Bronchial epithelial cell (primary cell): ENCODE results near the gene PIP5K1B. TPM values are rescaled to one million over a fixed set of nuclear protein-coding genes. Genes with fewer than 3 reads are reported as not detected.

Experiments
- DNase-seq: peaks from one replicate; pipeline ENCODE4 v3.0.0-alpha.2; 2010; ENCODE audit warnings: low read depth
- FAIRE-seq: peaks from 2 replicates; lab custom pipeline; 2011; peaks lifted over from hg19 to GRCh38; lab: Jason Lieb, UNC
- H3K27me3 ChIP-seq: 2 replicates; pipeline ENCODE4 v1.5.1; 2011; ENCODE audit warnings: low read length; ENCODE audit not compliant: control insufficient read depth, insufficient read depth
- H3K36me3 ChIP-seq: 2 replicates; pipeline ENCODE4 v1.5.1; 2011; ENCODE audit warnings: low read length; ENCODE audit not compliant: control insufficient read depth, insufficient read depth
- H3K4me3 ChIP-seq: 2 replicates; pipeline ENCODE4 v1.5.1; 2011; ENCODE audit warnings: mild to moderate bottlenecking, low read depth, low read length, control low read depth
- total RNA-seq: library from RNA; depleted of rRNA; stranded (reverse); fragments of >200 nt; gene quantifications from 2 replicates; pipeline ENCODE4 v1.2.1, GENCODE V29; 2014
- TF ChIP-seq, protein P1 (sequence below): IDR thresholded peaks from 2 replicates; pipeline ENCODE4 v1.5.1; 2011; ENCODE audit warnings: mild to moderate bottlenecking, moderate library complexity, low read length, control low read depth, inconsistent platforms; ENCODE audit not compliant: insufficient read depth, severe bottlenecking

The PIP5K1B gene
- total RNA-seq, 1 donor from 2014 or later, result 2.9 TPM

DNA sequence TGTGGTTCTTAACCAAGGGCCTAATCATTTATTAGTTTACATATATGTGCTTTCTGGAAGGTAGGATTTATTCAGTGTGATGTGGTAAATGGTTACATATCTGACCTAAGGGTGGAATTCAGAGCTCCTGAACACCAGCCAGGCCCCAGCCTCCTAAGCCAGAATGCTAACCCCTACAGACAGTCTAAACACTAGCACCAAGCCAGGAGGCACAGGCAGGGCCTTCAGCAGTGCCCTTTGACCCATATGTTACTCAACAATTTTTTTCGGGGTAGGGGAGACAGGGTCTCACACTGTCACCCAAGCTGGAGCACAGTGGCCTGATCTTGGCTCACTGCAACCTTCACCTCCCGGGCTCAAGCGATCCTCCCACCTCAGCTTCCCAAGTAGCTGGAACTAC, 268.6 kb downstream of the PIP5K1B start:
- TF ChIP-seq, protein P1, sequence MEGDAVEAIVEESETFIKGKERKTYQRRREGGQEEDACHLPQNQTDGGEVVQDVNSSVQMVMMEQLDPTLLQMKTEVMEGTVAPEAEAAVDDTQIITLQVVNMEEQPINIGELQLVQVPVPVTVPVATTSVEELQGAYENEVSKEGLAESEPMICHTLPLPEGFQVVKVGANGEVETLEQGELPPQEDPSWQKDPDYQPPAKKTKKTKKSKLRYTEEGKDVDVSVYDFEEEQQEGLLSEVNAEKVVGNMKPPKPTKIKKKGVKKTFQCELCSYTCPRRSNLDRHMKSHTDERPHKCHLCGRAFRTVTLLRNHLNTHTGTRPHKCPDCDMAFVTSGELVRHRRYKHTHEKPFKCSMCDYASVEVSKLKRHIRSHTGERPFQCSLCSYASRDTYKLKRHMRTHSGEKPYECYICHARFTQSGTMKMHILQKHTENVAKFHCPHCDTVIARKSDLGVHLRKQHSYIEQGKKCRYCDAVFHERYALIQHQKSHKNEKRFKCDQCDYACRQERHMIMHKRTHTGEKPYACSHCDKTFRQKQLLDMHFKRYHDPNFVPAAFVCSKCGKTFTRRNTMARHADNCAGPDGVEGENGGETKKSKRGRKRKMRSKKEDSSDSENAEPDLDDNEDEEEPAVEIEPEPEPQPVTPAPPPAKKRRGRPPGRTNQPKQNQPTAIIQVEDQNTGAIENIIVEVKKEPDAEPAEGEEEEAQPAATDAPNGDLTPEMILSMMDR, result no peak
- FAIRE-seq, result no peak
- H3K27me3 ChIP-seq, result no peaks in the 10 kb centered on the region
- DNase-seq, result no peak
- H3K36me3 ChIP-seq, result no peaks in the 10 kb centered on the region
- H3K4me3 ChIP-seq, result no peak overlapping the region

DNA sequence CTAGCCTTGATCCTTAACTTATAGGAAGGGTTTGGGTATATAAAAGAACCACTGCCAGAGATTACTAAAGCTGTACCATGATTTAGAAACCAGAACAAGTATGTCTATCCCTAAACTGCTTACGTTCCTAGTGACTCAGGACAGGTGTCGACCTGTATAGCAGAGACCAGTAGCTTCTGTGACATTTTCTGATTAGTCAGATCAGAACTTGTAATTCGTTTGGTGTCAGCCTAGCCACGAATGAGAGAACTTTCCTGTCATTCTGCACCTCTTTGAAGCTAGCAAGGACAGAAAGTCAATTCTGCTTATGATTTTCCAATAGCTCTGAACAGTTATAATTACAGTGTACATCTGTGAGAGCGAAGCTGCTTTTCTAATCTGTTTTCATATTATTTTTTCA, 269.4 kb downstream of the PIP5K1B start:
- Histone ChIP-seq H3K36me3 (no peaks in the 10 kb centered on the region), H3K4me3 (no peak overlapping the region), H3K27me3 (no peaks in the 10 kb centered on the region)
- DNase-seq (no peak), FAIRE-seq (no peak)
- TF ChIP-seq, protein P1, result no peak

DNA sequence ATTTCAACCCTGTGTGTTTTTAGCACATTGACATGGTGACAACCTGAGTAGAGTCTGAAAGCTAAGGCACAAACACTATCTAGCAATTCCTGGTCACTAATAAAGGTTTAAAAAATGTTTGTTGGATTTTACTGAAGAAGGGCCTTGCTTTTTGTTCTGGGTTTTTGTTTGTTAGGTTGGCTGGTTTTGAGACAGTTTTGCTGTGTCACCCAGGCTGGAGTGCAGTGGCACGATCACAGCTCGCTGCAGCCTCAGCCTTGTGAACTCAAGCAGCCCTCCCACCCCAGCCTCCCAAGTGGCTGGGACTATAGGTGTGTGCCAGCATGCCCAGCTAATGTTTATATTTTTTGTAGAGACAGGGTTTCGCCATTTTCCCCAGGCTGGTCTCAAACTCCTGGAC, 269.9 kb downstream of the PIP5K1B start:
- no peaks in the 10 kb centered on the region for H3K36me3 ChIP-seq
- H3K27me3 ChIP-seq, result no peaks in the 10 kb centered on the region
- TF ChIP-seq, protein P1, result no peak
- no peak for FAIRE-seq
- H3K4me3 ChIP-seq, result no peak overlapping the region
- DNase-seq, result no peak

DNA sequence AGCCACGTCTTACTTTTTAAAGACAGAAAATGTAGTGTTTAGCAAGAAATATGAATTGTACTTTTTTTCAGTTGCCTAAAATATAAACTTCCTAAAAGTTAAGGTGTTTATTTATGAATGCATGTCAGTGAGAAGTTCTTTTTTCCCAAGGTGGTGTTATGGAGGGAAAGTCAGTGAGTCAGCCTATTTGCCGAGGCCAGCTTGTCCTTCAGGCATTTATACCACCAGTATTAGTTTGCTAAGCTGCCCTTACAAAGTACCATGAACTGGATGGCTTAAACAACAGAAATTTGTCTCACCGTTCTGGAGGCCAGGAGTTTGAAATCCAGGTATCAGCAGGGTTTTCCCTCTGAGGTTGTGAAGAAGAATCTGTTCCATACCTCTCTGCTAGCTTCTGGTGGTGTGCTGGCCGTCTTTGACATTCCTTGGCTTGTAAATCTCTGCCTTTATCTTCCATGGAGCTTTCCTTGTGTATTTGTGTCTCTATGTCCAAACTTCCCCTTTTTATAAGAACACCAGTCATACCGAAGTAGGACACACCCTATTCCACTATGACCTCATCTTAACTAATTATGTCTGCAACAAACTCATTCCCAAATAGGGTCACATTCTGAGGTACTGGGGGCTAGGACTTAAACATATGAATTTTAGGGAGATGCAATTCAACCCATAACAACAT, 270.5 kb downstream of the PIP5K1B start:
- Histone ChIP-seq H3K4me3 (no peak overlapping the region), H3K36me3 (no peaks in the 10 kb centered on the region), H3K27me3 (no peaks in the 10 kb centered on the region)
- TF ChIP-seq, protein P1, result no peak
- FAIRE-seq, result no peak
- DNase-seq, result no peak

DNA sequence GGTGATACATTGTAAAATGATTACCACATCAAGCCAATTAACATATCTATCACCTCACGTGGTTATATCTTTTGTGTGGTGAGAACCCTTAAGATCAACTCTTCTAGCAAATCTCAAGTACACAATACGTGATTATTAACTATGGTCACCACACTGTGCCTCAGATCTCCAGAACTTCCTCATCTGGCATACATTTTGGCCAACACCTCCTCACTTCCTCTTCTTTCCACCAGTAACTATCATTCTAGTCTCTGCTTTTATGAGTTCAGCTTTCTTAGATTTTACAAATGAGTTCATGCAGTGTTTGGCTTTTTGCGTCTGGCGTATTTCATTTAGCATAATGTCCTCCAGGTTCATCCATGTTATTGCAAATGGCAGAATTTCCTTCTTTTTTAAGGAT, 273.0 kb downstream of the PIP5K1B start:
- Histone ChIP-seq H3K4me3 (no peak overlapping the region), H3K36me3 (no peaks in the 10 kb centered on the region), H3K27me3 (no peaks in the 10 kb centered on the region)
- DNase-seq, result no peak
- TF ChIP-seq, protein P1, result no peak
- no peak for FAIRE-seq

DNA sequence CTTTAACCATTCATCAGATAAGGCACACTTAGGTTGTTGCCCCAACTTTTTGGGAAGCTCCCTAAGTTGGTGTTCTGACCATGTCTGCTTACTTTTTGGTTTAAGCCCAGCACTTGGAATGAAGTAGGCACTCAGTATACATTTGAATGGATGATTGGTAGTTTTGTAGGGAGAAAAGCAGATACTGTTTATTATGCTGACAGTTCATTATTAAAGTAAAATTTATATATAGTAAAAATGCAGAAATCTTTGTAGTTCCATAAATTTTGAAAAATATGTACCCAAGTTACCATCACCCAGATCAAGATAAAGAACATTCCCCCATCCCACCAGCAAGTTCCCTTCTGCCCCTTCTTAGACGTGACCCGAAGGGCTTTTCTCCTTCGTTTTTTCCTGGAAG, 273.5 kb downstream of the PIP5K1B start:
- no peaks in the 10 kb centered on the region for H3K36me3 ChIP-seq
- no peak for FAIRE-seq
- H3K27me3 ChIP-seq, result no peaks in the 10 kb centered on the region
- H3K4me3 ChIP-seq, result no peak overlapping the region
- TF ChIP-seq, protein P1, result no peak
- DNase-seq, result no peak
